Measurements from ENCODE around the gene PSEN1. TPM values are rescaled to one million over a fixed set of nuclear protein-coding genes. Genes with fewer than 3 reads are reported as not detected.
A peak's percentile ranks its signal among the peaks of the same experiment; 100 is the strongest.

Gene PSEN1
- total and polyA plus RNA-seq, 2 of the 8 experiments (the other 6 are each of a cell fraction or from before 2014, with no cell fraction given), result 10.1 to 38.7 TPM

- H3K9ac ChIP-seq (replicated peaks in 1 of 4; ENCODE audit: extremely low read depth in 1 of 4, low read depth in 3 of 4, low read length in 3 of 4), result no peak overlapping the region; a peak in 1 of 7 replicates
- H2AFZ ChIP-seq (ENCODE audit: low read length), result no peak overlapping the region
- H3K4me3 ChIP-seq (ENCODE audit: extremely low read depth in 1 of 4, insufficient read depth in 2 of 4, low read depth in 3 of 4, low read length in 4 of 4), result no peak overlapping the region
- no peak overlapping the region for H2BK120ac ChIP-seq (replicated peaks; ENCODE audit: low read depth, low read length)
- H3K56ac ChIP-seq (replicated peaks; ENCODE audit: insufficient read length, low read depth, low read length), result no peak overlapping the region
- H4K91ac ChIP-seq (replicated peaks; ENCODE audit: insufficient read length, low read length), result peak overlapping the region; percentile 47
- no peak overlapping the region for H4K8ac ChIP-seq (ENCODE audit: extremely low read depth, insufficient read depth, low read length)
- H3K23me2 ChIP-seq (ENCODE audit: low read depth, low read length), result peaks cover 12% of the 10 kb centered on the region; the same call in 1 of the 2 replicates
- no peak overlapping the region for H2AK5ac ChIP-seq (ENCODE audit: low read depth, low read length)
- no peak overlapping the region for H3K4me2 ChIP-seq (ENCODE audit: insufficient read depth in 1 of 2, low read depth in 2 of 2, low read length in 2 of 2)
- POLR2A ChIA-PET (ENCODE audit: partially characterized antibody), result interaction anchor here (0.6 to 1.6 kb wide), 3 partner anchors 11 to 39 kb away, joined by 3 to 4 read pairs (median 3); no protein-coding TSS in a partner anchor
- no peak overlapping the region for H3K14ac ChIP-seq (ENCODE audit: insufficient read length)
- WGBS, 2 experiments (ENCODE audit: extremely low coverage in 1 of 2, insufficient coverage in 1 of 2, insufficient read length in 1 of 2, insufficient replicate concordance in 2 of 2, low coverage in 1 of 2, low lambda C conversion rate in 2 of 2, missing lambda C conversion rate in 1 of 2), result 91% methylated on average over 6 of the region's 6 CpGs; no CpG with 5 or more reads in 1 of the 2 experiments
- no peak overlapping the region for H3K18ac ChIP-seq (ENCODE audit: extremely low read depth, low read length)
- H3K4ac ChIP-seq (replicated peaks; ENCODE audit: insufficient read length, low read depth, low read length), result no peak overlapping the region
- H2BK15ac ChIP-seq (ENCODE audit: low read length), result no peak overlapping the region
- H3K9me3 ChIP-seq (ENCODE audit: insufficient read depth in 2 of 2, low read depth in 1 of 2, low read length in 1 of 2), result no peaks in the 10 kb centered on the region
- no peak overlapping the region for H3K27ac ChIP-seq (ENCODE audit: low read depth, low read length)
- H4K20me1 ChIP-seq (replicated peaks in 1 of 2; ENCODE audit: control insufficient read depth in 1 of 2, insufficient read depth in 2 of 2, low read length in 2 of 2), result peaks cover 3 to 4% of the 10 kb centered on the region in 2 experiments
- H2BK12ac ChIP-seq (ENCODE audit: low read depth, low read length), result no peak overlapping the region; the same call in 1 of the 2 replicates
- H3K36me3 ChIP-seq (ENCODE audit: control insufficient read depth in 2 of 4, insufficient read depth in 4 of 4, low read length in 3 of 4), result 0 out of 8 replicates have a peak, but pooled peaks cover 0 to 3% (median 0%) of the 10 kb centered on the region in 4 experiments
- H3K79me2 ChIP-seq (ENCODE audit: control insufficient read depth in 1 of 2, insufficient read depth in 2 of 2, low read length in 2 of 2), result peaks cover 0 to 17% of the 10 kb centered on the region in 2 experiments; a peak in 2 of 4 replicates
- H2BK20ac ChIP-seq (ENCODE audit: low read length), result no peak overlapping the region
- H3K4me1 ChIP-seq (replicated peaks in 1 of 4; ENCODE audit: control insufficient read depth in 3 of 4, insufficient read depth in 4 of 4, low read length in 3 of 4), result peaks cover 3 to 25% (median 16%) of the 10 kb centered on the region in 4 experiments
- H4K5ac ChIP-seq (ENCODE audit: insufficient read length, low read depth, low read length), result no peak overlapping the region
- peaks cover 6 to 22% (median 15%) of the 10 kb centered on the region in 4 experiments for H3K27me3 ChIP-seq (replicated peaks in 1 of 4; ENCODE audit: control insufficient read depth in 3 of 4, extremely low read depth in 1 of 4, insufficient read depth in 3 of 4, low read length in 3 of 4)
- H3K79me1 ChIP-seq (ENCODE audit: low read depth, low read length), result peaks cover 5% of the 10 kb centered on the region
- H2BK5ac ChIP-seq (ENCODE audit: low read depth, low read length), result 0 out of 2 replicates have a peak overlapping the region, but pooled peaks have one; percentile 49
- no peak for DNase-seq (ENCODE audit: low read depth in 1 of 2, low spot score in 2 of 2)
- FAIRE-seq, result no peak
- no peak overlapping the region for H3K23ac ChIP-seq (ENCODE audit: insufficient read length)
- CTCF ChIA-PET (ENCODE audit: partially characterized antibody), result interaction anchor here (1.2 to 5.8 kb wide), 6 partner anchors 8 to 265 kb away, joined by 3 to 35 read pairs (median 3); no protein-coding TSS in a partner anchor
- TF ChIP-seq TCF12 (IDR thresholded peaks at IDR 0.05; ENCODE audit: low read depth, low read length) (no peak), E2F6 (IDR thresholded peaks at IDR 0.05) (no peak), NANOG (IDR thresholded peaks at IDR 0.05; ENCODE audit: insufficient read depth, low read depth, low read length, poor library complexity, severe bottlenecking) (no peak), CTCF (IDR thresholded peaks at IDR 0.05; ENCODE audit: control extremely low read depth in 1 of 3, insufficient read depth in 1 of 3, low read depth in 1 of 3, low read length in 3 of 3) (no peak), SP2 (IDR thresholded peaks at IDR 0.05; ENCODE audit: low read length) (no peak), RXRA (IDR thresholded peaks at IDR 0.05; ENCODE audit: insufficient read depth, low read depth, low read length) (no peak), KDM4A (IDR thresholded peaks at IDR 0.05; ENCODE audit: low read depth, low read length, severe bottlenecking) (no peak), SAP30 (IDR thresholded peaks at IDR 0.05; ENCODE audit: insufficient read depth, insufficient replicate concordance, low read length) (no peak), SP1 (IDR thresholded peaks at IDR 0.05; ENCODE audit: low read depth, low read length) (no peak)
These were observed 106.1 kb downstream of the PSEN1 start for GRCh38 chr14:73242357-73242901.

All from H1 (cell line).